Activated T-cell treated with anti-CD3 and anti-CD28 coated beads, Interleukin-2, amount 50 U/mL, for 1 hour (primary cell): ENCODE measurements around the gene ZBTB6.
"Not testable (repeated sequence)": the region's sequence is repeated elsewhere in the genome, so short reads cannot be mapped to it uniquely, and the experiment has no call there.

Experiments
- DNase-seq: peaks from one replicate; pipeline ENCODE4 v3.0.0-alpha.2; 2020

The ZBTB6 gene

GRCh38 chr9:122922713-122923112 lies 9.6 kb upstream of the ZBTB6 start:
- DNase-seq = no peak

GRCh38 chr9:122918310-122918709 lies 5.2 kb upstream of the ZBTB6 start:
- DNase-seq = no peak

- no peak for DNase-seq
These were observed 506 bp downstream of the ZBTB6 start for GRCh38 chr9:122912671-122912963.

DNA sequence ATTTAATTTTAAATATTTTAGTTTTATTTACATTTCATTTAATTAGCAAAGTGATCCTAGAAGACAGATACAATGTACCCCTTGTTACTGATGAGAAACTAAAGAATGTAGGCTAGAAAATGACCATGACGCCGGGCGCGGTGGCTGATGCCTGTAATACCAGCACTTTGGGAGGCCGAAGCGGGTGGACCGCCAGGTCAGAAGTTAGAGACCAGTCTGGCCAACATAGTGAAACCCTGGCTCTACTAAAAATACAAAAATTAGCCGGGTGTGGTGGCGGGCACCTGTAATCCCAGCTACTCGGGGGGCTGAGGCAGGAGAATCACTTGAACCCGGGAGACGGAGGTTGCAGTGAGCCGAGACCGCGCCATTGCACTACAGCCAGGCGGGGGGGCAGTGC lies 7.0 kb downstream of the ZBTB6 start:
- DNase-seq = not testable (repeated sequence)

DNA sequence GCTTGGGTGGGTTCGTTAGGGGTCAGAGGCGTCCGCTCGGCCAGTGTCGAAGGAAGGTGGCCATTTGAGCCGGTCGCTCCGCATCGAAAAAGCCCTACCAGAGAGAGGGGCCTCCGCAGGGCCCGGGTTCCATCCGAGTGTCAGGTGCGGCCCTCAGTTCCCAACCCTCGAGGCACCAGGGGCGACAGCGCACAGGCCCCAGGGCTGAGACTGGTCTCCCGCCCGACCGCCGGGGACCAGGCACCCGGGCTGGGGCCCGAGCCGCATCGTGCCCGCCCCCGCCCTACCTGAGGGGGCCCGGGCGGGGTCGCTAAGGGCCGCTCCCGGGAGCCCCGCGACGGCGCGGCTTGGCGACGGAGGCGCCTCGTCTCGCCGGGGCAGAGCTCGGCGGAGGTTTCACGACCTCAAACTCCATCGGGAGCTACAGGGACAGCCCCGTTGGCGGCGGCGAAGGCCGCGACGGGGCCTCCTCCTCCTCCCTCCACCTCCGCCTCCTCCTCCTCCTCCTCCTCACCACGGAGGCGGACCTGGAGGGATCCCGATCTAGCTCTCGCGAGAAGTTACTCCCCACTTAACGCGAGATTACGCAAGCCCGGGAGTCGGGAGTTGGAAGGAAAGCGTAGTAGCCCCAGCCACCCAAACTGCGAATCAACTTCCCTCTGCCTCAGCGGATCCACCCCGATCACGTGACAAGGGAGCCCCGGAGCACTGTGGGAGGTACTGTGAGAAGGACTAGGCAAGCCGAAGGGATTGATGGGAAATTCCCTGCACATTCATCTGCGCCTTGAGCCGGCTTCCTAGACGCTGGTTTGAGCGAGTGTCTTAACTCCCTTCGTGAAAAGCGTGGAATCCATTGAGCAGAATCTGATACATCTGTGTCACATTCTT lies 8.1 kb downstream of the ZBTB6 start, which contains the start of gene RC3H2:
Gene RC3H2 (minus strand): TSS at position 537 of the 888 bp plus-strand sequence. CDS start 7,850 bp downstream, outside the sequence.
- DNase-seq = peak; percentile 95

GRCh38 chr9:122904466-122904822 lies 8.7 kb downstream of the ZBTB6 start:
- DNase-seq = no peak

GRCh38 chr9:122900791-122901190 lies 12.3 kb downstream of the ZBTB6 start:
- no peak for DNase-seq

GRCh38 chr9:122897969-122898368 lies 15.2 kb downstream of the ZBTB6 start:
- no peak for DNase-seq

DNA sequence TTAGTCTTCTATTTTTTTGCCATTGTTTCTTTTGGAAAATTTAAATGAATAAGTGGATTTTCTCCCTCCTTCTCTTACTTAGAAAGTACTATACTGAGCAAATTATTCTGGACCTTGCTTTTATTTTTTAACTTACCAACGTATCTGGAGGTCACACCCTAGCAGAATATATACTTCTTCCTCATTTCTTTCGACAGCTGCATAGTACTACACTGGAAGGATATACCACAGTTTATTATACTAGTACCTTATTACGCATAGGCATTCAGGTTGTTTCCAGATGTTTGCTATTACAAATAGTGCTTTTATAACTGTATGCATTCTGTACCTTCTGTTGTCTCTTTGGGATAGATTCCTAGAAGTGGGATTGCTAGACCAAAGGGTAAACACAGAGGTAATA lies 24.6 kb downstream of the ZBTB6 start:
- no peak for DNase-seq

- no peak for DNase-seq
These were observed 30.0 kb downstream of the ZBTB6 start for GRCh38 chr9:122883125-122883524.

GRCh38 chr9:122879443-122879842 lies 33.7 kb downstream of the ZBTB6 start:
- no peak for DNase-seq

DNA sequence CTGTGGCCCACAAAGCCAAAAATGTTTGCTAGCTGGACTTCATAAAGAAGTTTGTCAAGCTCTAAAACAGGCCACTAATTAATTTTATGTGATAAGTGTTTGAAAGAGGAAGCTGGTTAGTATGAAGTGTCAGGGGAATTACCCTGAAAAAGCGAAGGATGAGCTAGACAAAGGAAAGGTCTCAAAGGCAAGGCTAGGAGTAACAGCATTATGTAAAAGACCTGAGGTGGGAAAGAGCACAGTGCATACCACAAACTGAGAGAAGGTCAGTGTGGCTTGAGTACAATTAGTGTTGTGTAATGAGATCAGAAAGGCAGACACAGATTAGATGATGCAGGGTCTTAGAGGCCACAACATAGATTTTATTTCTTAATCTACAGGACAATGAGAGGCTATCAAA lies 37.6 kb downstream of the ZBTB6 start:
- no peak for DNase-seq

GRCh38 chr9:122867276-122867675 lies 45.8 kb downstream of the ZBTB6 start:
- not testable (repeated sequence) for DNase-seq

- DNase-seq = no peak
These were observed 47.0 kb downstream of the ZBTB6 start for GRCh38 chr9:122866079-122866478.

DNA sequence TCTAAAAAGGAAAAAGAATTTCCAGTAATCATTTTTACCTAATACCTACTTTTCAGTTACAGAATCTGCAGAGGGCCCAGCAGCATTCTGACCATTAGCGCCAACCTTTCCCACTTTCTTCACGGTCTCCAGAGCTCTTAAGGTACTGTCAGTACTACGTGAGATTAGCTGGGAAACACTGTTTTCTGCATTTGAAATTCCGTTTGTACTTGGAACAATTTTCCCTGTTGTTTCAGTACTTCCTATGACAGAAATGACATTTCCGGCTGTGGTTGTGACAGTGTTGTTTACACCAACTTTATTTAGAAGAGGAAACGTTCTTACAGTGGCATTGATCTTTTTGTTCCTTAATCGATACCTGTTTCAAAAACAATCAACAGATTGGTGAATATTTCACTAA lies 47.8 kb downstream of the ZBTB6 start:
- DNase-seq = no peak

- no peak for DNase-seq
These were observed 49.7 kb downstream of the ZBTB6 start for GRCh38 chr9:122863407-122863806.

DNA sequence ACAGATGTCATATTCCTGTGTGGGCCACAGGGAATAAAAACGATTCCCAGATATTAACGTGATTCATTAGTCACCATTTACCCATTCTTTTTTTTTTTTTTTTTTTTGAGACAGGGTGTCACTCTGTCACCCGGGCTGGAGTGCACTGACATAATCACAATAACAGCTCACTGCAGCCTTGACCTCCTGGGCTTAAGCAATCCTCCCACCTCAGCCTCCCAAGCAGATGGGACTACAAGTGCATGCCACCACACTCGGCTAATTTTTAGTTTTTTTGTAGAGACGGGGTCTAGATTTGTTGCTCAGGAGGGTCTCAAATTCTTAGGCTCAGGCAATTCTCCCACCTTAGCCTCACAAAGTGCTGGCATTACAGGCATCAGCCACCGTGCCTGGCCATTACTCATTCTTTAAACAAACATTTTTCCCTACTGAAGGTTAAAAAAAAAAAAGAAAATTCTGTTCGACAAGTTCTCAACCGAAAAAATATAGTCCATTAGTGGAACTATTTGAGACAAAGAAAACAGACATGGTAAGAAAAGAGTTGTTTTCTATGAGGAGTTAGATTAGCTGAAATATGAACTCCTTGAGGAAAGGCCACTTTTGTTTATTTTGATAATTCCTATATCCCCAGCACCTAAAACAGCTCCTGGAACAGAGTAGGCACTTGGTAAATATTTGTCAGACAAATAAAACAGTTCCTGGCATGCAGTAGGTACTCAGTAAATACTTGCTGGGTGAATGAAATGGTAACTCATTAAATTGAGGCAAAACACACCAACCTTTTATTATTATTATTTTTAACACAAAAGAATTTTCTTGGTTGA lies 52.6 kb downstream of the ZBTB6 start:
- no peak for DNase-seq
